Keratinocyte (primary cell): ENCODE data around the gene HMGA1.

Experiments
- CTCF ChIP-seq, 3 experiments: IDR thresholded peaks in 1 of 3; conservative IDR thresholded peaks in 1 of 3; optimal IDR thresholded peaks in 1 of 3; 2 replicates in 2 of 3; 3 replicates in 1 of 3; pipeline versions ENCODE3 to v1.5.1; 2011; ENCODE audit warnings: low read length in 3 of 3, mild to moderate bottlenecking in 3 of 3, moderate library complexity in 2 of 3, control low read depth in 1 of 3, inconsistent platforms in 1 of 3; ENCODE audit not compliant: insufficient read depth in 2 of 3; ENCODE audit errors: extremely low read depth in 1 of 3
- EZH2 ChIP-seq: IDR thresholded peaks from one replicate; pipeline ENCODE4 v1.6.1; 2012; ENCODE audit warnings: inconsistent platforms, mild to moderate bottlenecking, low read length, moderate library complexity

DNA sequence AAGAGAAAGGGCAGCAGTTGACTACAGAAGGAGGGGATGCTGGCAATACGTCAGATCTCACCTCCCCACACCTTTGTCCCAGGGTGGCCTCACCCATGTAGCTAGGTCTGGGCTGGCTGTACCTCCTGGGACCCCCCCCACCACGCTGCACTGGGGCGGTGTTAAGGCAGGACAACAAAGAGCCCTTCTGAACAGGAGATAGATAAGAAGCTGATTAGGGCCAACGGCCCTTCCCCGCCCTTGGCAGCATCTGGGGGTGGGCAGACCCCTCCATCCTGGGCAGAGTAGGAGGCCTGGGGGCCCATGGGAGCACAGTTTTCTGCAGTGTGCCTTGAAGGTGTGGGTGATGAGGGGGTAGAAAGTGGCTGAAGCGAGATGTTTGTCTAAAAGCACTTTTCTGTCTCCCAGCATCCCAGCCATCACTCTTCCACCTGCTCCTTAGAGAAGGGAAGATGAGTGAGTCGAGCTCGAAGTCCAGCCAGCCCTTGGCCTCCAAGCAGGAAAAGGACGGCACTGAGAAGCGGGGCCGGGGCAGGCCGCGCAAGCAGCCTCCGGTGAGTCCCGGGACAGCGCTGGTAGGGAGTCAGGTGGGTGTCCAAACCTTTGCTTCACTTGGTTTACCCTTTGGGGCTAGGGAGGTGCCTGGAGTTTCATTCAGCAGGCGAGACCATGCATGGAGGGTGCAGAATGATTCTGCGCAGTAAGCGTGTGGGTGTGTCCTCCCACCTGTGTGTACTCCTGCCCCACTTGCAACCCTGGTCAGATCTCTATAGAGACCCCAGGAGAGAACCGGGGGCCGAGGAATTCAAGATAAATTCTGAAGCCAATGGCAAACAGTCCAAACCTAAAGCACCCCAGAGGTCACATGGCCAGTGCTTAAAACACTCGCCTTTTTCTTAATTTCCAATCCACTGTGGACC lies 3.9 kb downstream of the HMGA1 start:
- TF ChIP-seq CTCF (optimal IDR thresholded peaks at IDR 0.05 in 1 of 3, IDR thresholded peaks at IDR 0.05 in 1 of 3, conservative IDR thresholded peaks at IDR 0.05 in 1 of 3; ENCODE audit: extremely low read depth in 1 of 3, insufficient read depth in 2 of 3, low read length in 3 of 3) (no peak), EZH2 (no peak)
